ENCODE data around the gene EEFSEC. TPM values are rescaled to one million over a fixed set of nuclear protein-coding genes. Genes with fewer than 3 reads are reported as not detected.

Gene EEFSEC
- total RNA-seq, 2 donors from 2014 or later = 3.4 to 20.3 TPM

DNA sequence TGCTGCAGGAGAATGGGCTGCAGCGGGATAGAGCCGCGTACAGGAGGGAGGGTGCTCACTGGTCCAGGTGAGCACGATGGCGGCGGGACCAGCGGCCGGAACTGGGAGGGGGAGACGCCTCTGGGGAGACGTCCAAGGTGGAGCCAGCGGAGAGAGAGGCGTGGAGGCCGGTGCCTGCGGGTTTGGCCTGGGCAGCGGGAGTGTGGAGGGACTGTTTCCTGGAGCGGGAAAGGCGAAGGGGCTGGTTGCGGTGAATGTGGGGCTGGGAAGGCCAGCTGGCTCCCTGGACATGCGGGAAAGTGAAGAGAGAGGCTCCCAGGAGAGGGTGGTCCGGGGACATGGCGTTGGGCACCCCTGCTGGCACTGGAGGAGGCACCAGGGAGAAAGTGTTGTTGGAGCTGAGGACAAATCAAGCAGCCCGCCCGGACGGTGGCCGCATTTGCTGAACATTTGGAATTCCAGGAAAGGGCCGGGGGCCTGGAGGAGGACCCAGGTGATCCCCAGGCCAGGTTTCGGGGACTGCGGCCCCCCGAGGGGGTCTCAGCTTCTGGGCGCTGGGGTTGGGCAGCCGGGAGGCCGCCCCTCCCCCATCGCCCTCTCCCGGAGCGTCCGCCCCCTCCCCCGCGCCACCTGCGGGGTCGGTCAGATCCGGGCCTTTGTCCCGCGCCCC lies 279.2 kb downstream of the EEFSEC start:
- ATAC-seq = no peak
- H3K27ac Mint-ChIP-seq = no peak overlapping the region
- H3K9me3 Mint-ChIP-seq = no peaks in the 10 kb centered on the region
- H3K36me3 Mint-ChIP-seq = peaks cover 0 to 7% of the 10 kb centered on the region in 2 donors
- DNase-seq (ENCODE audit: low spot score in 2 of 2) = no peak

DNA sequence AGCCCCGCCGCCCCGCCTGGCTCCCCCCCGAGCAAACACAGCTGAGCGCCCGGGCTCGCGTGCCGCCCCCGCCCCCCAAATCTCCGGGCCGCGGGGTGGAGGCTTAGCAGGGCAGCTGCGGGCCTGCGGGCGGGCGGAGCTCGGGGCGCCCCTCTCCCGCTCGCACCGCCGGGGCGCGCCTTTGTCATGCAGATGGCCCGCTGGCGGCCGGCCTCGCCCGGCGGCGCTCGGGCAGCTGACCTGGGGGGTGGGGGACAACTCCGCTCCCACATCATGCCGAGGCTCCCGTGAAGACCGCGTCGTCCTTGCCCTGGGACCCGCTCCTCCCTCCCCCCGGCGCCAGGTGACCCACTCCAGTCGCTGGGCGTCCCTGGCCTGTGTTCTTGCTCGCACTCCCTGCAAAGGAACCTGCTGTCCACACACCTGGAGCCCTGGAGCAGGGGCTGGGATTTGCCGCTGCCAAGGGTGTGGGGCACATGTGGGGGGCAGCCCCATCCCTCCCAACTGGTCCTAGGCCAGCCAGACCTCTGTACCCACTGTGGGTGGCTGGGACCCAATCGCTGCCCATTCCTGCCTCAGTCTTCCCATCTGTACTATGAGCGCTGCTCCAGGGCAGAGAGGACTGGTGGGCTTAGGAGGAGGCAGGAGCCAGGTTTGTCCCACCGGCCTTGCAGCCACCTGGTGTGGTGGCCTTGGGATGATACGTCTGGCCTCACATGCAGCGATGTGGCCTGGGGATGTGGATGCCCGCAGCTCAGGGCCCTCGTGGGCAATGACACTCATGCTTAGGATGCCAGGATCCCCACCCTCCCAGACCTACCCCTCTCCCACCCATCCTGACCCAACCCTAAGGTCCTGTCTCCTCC lies 279.9 kb downstream of the EEFSEC start:
- H3K27ac Mint-ChIP-seq = no peak overlapping the region
- no peak for ATAC-seq
- H3K36me3 Mint-ChIP-seq = peaks cover 0 to 7% of the 10 kb centered on the region in 2 donors
- DNase-seq (ENCODE audit: low spot score in 2 of 2) = no peak
- no peaks in the 10 kb centered on the region for H3K9me3 Mint-ChIP-seq

DNA sequence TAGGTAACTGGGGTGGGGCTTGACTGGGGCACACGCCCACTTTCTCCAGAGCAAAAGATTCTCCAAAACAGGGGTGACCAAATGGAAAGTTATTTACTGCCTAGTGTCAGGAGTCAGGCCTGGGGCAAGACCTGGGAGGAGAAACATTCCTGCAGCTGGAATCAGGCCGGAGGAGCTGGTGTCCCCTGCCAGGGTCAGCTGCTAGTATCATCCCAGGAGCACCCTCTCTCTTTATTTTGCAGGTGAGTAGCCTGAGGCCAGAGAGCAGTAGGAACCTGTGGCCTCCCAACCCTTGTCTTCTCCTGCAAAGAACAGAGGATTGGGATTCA lies 280.5 kb downstream of the EEFSEC start:
- no peak overlapping the region for H3K27ac Mint-ChIP-seq
- no peaks in the 10 kb centered on the region for H3K9me3 Mint-ChIP-seq
- no peak for DNase-seq (ENCODE audit: low spot score in 2 of 2)
- peaks cover 0 to 7% of the 10 kb centered on the region in 2 donors for H3K36me3 Mint-ChIP-seq
- ATAC-seq = no peak

GRCh38 chr3:128434524-128434923 lies 281.2 kb downstream of the EEFSEC start:
- Mint-ChIP-seq H3K9me3 (no peaks in the 10 kb centered on the region), H3K36me3 (peaks cover 0 to 7% of the 10 kb centered on the region in 2 donors), H3K27ac (no peak overlapping the region)
- DNase-seq (ENCODE audit: low spot score in 2 of 2) = no peak
- no peak for ATAC-seq

- no peak for ATAC-seq
- H3K36me3 Mint-ChIP-seq = peaks cover 0 to 7% of the 10 kb centered on the region in 2 donors
- no peaks in the 10 kb centered on the region for H3K9me3 Mint-ChIP-seq
- H3K27ac Mint-ChIP-seq = no peak overlapping the region
- no peak for DNase-seq (ENCODE audit: low spot score in 2 of 2)
Observed at GRCh38 chr3:128435058-128435457, 281.8 kb downstream of the EEFSEC start.

DNA sequence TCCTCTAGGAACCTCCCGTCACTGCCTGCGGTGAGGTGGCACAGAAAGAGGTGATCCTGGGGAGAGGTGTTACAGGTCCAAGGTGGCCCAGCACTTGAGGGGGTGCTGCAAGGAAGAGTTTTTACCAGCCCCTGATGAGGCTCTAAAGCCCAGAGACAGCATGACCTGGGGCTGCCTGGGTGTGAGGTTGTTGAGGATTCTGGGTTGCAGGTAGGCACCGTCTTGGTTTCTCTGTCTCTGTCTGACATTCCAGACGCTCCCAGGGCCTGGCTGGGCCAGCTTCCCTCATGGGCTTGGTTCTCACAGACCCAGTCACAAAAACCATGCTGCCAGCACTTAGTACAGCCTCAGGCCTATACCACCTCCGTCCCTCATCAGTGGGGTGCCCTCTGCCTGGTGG lies 282.3 kb downstream of the EEFSEC start:
- no peak for DNase-seq (ENCODE audit: low spot score in 2 of 2)
- H3K27ac Mint-ChIP-seq = no peak overlapping the region
- no peaks in the 10 kb centered on the region for H3K9me3 Mint-ChIP-seq
- ATAC-seq = no peak
- peaks cover 0 to 7% of the 10 kb centered on the region in 2 donors for H3K36me3 Mint-ChIP-seq

- ATAC-seq (no peak), DNase-seq (ENCODE audit: low spot score in 2 of 2) (no peak)
- Mint-ChIP-seq H3K27ac (no peak overlapping the region), H3K36me3 (peaks cover 0 to 7% of the 10 kb centered on the region in 2 donors), H3K9me3 (no peaks in the 10 kb centered on the region)
Observed at GRCh38 chr3:128436214-128436613, 282.9 kb downstream of the EEFSEC start.

GRCh38 chr3:128438488-128439072 lies 285.3 kb downstream of the EEFSEC start:
- ATAC-seq (peak in 1 of 2 donors; percentile 39), DNase-seq (ENCODE audit: low spot score in 2 of 2) (no peak)
- H3K36me3 Mint-ChIP-seq = no peaks in the 10 kb centered on the region
- no peaks in the 10 kb centered on the region for H3K9me3 Mint-ChIP-seq
- no peak overlapping the region for H3K27ac Mint-ChIP-seq

- no peak for DNase-seq (ENCODE audit: low spot score in 2 of 2)
- Mint-ChIP-seq H3K36me3 (no peaks in the 10 kb centered on the region), H3K27ac (no peak overlapping the region), H3K9me3 (no peaks in the 10 kb centered on the region)
- ATAC-seq = no peak
Observed at GRCh38 chr3:128439226-128439625, 285.9 kb downstream of the EEFSEC start.

- ATAC-seq (no peak), DNase-seq (ENCODE audit: low spot score in 2 of 2) (no peak)
- Mint-ChIP-seq H3K9me3 (peaks cover 12 to 17% of the 10 kb centered on the region in 2 donors), H3K27ac (no peak overlapping the region), H3K36me3 (peaks cover 3 to 11% of the 10 kb centered on the region in 2 donors)
Observed at GRCh38 chr3:128442070-128442469, 288.8 kb downstream of the EEFSEC start.

GRCh38 chr3:128442949-128443348 lies 289.7 kb downstream of the EEFSEC start:
- Mint-ChIP-seq H3K36me3 (peaks cover 7 to 17% of the 10 kb centered on the region in 2 donors), H3K9me3 (peaks cover 17 to 21% of the 10 kb centered on the region in 2 donors), H3K27ac (no peak overlapping the region)
- DNase-seq (ENCODE audit: low spot score in 2 of 2) (no peak), ATAC-seq (no peak)

- Mint-ChIP-seq H3K36me3 (peaks cover 7 to 24% of the 10 kb centered on the region in 2 donors), H3K27ac (no peak overlapping the region), H3K9me3 (peaks cover 22 to 27% of the 10 kb centered on the region in 2 donors)
- DNase-seq (ENCODE audit: low spot score in 2 of 2) = no peak
- no peak for ATAC-seq
Observed at GRCh38 chr3:128443771-128444170, 290.5 kb downstream of the EEFSEC start.

- DNase-seq (ENCODE audit: low spot score in 2 of 2) (no peak), ATAC-seq (no peak)
- Mint-ChIP-seq H3K36me3 (peaks cover 7 to 37% of the 10 kb centered on the region in 2 donors), H3K9me3 (peaks cover 31 to 38% of the 10 kb centered on the region in 2 donors), H3K27ac (no peak overlapping the region)
Observed at GRCh38 chr3:128445357-128445756, 292.1 kb downstream of the EEFSEC start.

- H3K36me3 Mint-ChIP-seq = peaks cover 7 to 51% of the 10 kb centered on the region in 2 donors
- no peak for DNase-seq (ENCODE audit: low spot score in 2 of 2)
- no peak for ATAC-seq
- peak overlapping the region; percentile 81 to 91 for H3K27ac Mint-ChIP-seq
- peaks cover 32 to 51% of the 10 kb centered on the region in 2 donors for H3K9me3 Mint-ChIP-seq
Observed at GRCh38 chr3:128446821-128447220, 293.5 kb downstream of the EEFSEC start.

GRCh38 chr3:128447561-128448013 lies 294.3 kb downstream of the EEFSEC start:
- H3K36me3 Mint-ChIP-seq = peaks cover 7 to 57% of the 10 kb centered on the region in 2 donors
- ATAC-seq = peak; percentile 83 to 90
- peak overlapping the region; percentile 81 to 91 for H3K27ac Mint-ChIP-seq
- H3K9me3 Mint-ChIP-seq = peaks cover 32 to 51% of the 10 kb centered on the region in 2 donors
- peak; percentile 69 to 81 for DNase-seq (ENCODE audit: low spot score in 2 of 2)

- peak; percentile 21 to 41 for ATAC-seq
- Mint-ChIP-seq H3K36me3 (peaks cover 7 to 57% of the 10 kb centered on the region in 2 donors), H3K9me3 (peaks cover 32 to 51% of the 10 kb centered on the region in 2 donors), H3K27ac (peak overlapping the region; percentile 81 to 91)
- DNase-seq (ENCODE audit: low spot score in 2 of 2) = peak in 1 of 2 donors; percentile 22
Observed at GRCh38 chr3:128448491-128448890, 295.2 kb downstream of the EEFSEC start.

GRCh38 chr3:128449111-128449638 lies 295.9 kb downstream of the EEFSEC start:
- Mint-ChIP-seq H3K27ac (peak overlapping the region; percentile 81 to 91), H3K36me3 (peaks cover 7 to 57% of the 10 kb centered on the region in 2 donors), H3K9me3 (peaks cover 32 to 51% of the 10 kb centered on the region in 2 donors)
- DNase-seq (ENCODE audit: low spot score in 2 of 2) (no peak), ATAC-seq (no peak)

Data from activated naive CD4-positive, alpha-beta T cell treated with anti-CD3 and anti-CD28 coated beads, Interleukin-2, amount 50 U/mL, for 72 hours (primary cell).